Esophagus squamous epithelium (tissue), 5 donors: ENCODE results near the gene C6orf58. TPM values are rescaled to one million over a fixed set of nuclear protein-coding genes. Genes with fewer than 3 reads are reported as not detected.
A peak's percentile ranks its signal among the peaks of the same experiment; 100 is the strongest.
"Not testable (repeated sequence)": the region's sequence is repeated elsewhere in the genome, so short reads cannot be mapped to it uniquely, and the experiment has no call there.

Experiments
- DNase-seq: peaks from one replicate; lab custom pipeline; 2025; lab: John Stamatoyannopoulos, UW
- H3K27ac ChIP-seq, 4 donors: fragments of 200-600 bp; sonication (generic); one replicate each; pipeline ENCODE4 v1.5.1; 2016 to 2019; ENCODE audit warnings: mild to moderate bottlenecking in 1 of 4
- H3K27me3 ChIP-seq, 4 donors: fragments of 200-600 bp; sonication (generic); 1 replicate in 3 of 4; 2 replicates in 1 of 4; pipeline versions ENCODE4 v1.5.1 to v1.6.0; 2017 to 2021; ENCODE audit warnings: antibody characterized with exemption in 1 of 4
- H3K36me3 ChIP-seq, 3 donors: fragments of 200-600 bp; sonication (generic); one replicate each; pipeline ENCODE4 v1.5.1; 2016 to 2019
- H3K4me1 ChIP-seq, 3 donors: fragments of 200-600 bp; sonication (generic); one replicate each; pipeline ENCODE4 v1.5.1; 2017 to 2019
- H3K4me3 ChIP-seq, 4 donors: fragments of 200-600 bp; sonication (generic); 1 replicate in 3 of 4; 2 replicates in 1 of 4; pipeline ENCODE4 v1.5.1; 2016 to 2019; ENCODE audit warnings: mild to moderate bottlenecking in 2 of 4, moderate library complexity in 1 of 4
- H3K9me3 ChIP-seq, 3 donors: fragments of 200-600 bp; sonication (generic); one replicate each; pipeline ENCODE4 v1.5.1; 2016 to 2019
- CTCF ChIP-seq, 6 experiments: fragments of 450-650 bp in 4 of 6; fragments of 200-600 bp in 2 of 6; sonication (generic) in 2 of 6; IDR thresholded peaks; one replicate each; pipeline ENCODE4 v1.5.1; 2016 to 2019; ENCODE audit warnings: antibody characterized with exemption in 6 of 6, mild to moderate bottlenecking in 4 of 6, moderate library complexity in 4 of 6
- POLR2A ChIP-seq, 4 donors: fragments of 450-650 bp; IDR thresholded peaks; one replicate each; pipeline ENCODE4 v1.6.1; 2017; ENCODE audit warnings: antibody characterized with exemption in 4 of 4, mild to moderate bottlenecking in 4 of 4, moderate library complexity in 3 of 4
- WGBS, 2 donors: methylation state at CpG; one replicate each; pipeline ENCODE4 v1.1.5; 2018; 5-methylcytosine and 5-hydroxymethylcytosine counted together
- intact Hi-C: fragments of 100-400 bp; cut with DNase I; formaldehyde crosslinking; loops from one replicate; pipeline ENCODE4 v1.15.0; 2022
- total RNA-seq, 4 donors: library from RNA; depleted of rRNA; stranded (reverse); fragments of >200 nt; gene quantifications; one replicate each; pipeline ENCODE4 v1.1.0, GENCODE V29; 2016
- donor health status: DM: yes; HTN: yes; CAD: no.

Gene C6orf58
- total RNA-seq, 4 donors from 2014 or later: 0.85 TPM; not detected in 3

- Histone ChIP-seq H3K4me1 (peaks cover 0 to 13% (median 0%) of the 10 kb centered on the region in 3 donors), H3K4me3 (no peak overlapping the region), H3K27me3 (peaks cover 0 to 3% (median 0%) of the 10 kb centered on the region in 4 donors), H3K36me3 (no peaks in the 10 kb centered on the region), H3K27ac (no peak overlapping the region), H3K9me3 (no peaks in the 10 kb centered on the region)
- intact Hi-C loops: no loop called here
- WGBS, 2 donors: 65 to 82% methylated on average over 2 of the region's 2 CpGs
- DNase-seq: no peak
- no peak for TF ChIP-seq POLR2A (IDR thresholded peaks at IDR 0.05)
- TF ChIP-seq CTCF (IDR thresholded peaks at IDR 0.05): no peak
Observed at GRCh38 chr6:127587875-127588274, 10.9 kb downstream of the C6orf58 start.

- Histone ChIP-seq H3K27ac (no peak overlapping the region), H3K4me1 (peaks cover 0 to 13% (median 0%) of the 10 kb centered on the region in 3 donors), H3K9me3 (no peaks in the 10 kb centered on the region), H3K36me3 (no peaks in the 10 kb centered on the region), H3K27me3 (peaks cover 0 to 3% (median 0%) of the 10 kb centered on the region in 4 donors), H3K4me3 (no peak overlapping the region)
- TF ChIP-seq CTCF (IDR thresholded peaks at IDR 0.05): no peak
- TF ChIP-seq POLR2A (IDR thresholded peaks at IDR 0.05): no peak
- no peak for DNase-seq
- intact Hi-C loops: no loop called here
Observed at GRCh38 chr6:127589135-127589534, 12.2 kb downstream of the C6orf58 start.

GRCh38 chr6:127590344-127590743 is 13.4 kb downstream of the C6orf58 start:
- no peak overlapping the region for H3K27ac ChIP-seq
- no peak for TF ChIP-seq CTCF (IDR thresholded peaks at IDR 0.05)
- no peak for TF ChIP-seq POLR2A (IDR thresholded peaks at IDR 0.05)
- no peaks in the 10 kb centered on the region for H3K9me3 ChIP-seq
- H3K4me1 ChIP-seq: peaks cover 0 to 13% (median 0%) of the 10 kb centered on the region in 3 donors
- H3K36me3 ChIP-seq: no peaks in the 10 kb centered on the region
- H3K4me3 ChIP-seq: no peak overlapping the region
- DNase-seq: no peak
- intact Hi-C loops: no loop called here
- 32 to 35% methylated on average over 1 of the region's 1 CpG for WGBS, 2 donors
- H3K27me3 ChIP-seq: peaks cover 0 to 3% (median 0%) of the 10 kb centered on the region in 4 donors

- DNase-seq: no peak
- Histone ChIP-seq H3K9me3 (no peaks in the 10 kb centered on the region), H3K27ac (no peak overlapping the region), H3K4me1 (peaks cover 0 to 13% (median 0%) of the 10 kb centered on the region in 3 donors), H3K4me3 (no peak overlapping the region), H3K36me3 (no peaks in the 10 kb centered on the region), H3K27me3 (peaks cover 0 to 3% (median 0%) of the 10 kb centered on the region in 4 donors)
- intact Hi-C loops: no loop called here
- TF ChIP-seq CTCF (IDR thresholded peaks at IDR 0.05) (no peak), POLR2A (IDR thresholded peaks at IDR 0.05) (no peak)
- WGBS, 2 donors: 86 to 100% methylated on average over 2 to 3 of the region's 7 CpGs
Observed at GRCh38 chr6:127592964-127593363, 16.0 kb downstream of the C6orf58 start.

GRCh38 chr6:127593456-127593855 is 16.5 kb downstream of the C6orf58 start:
- H3K9me3 ChIP-seq, H3K36me3 ChIP-seq, H3K4me3 ChIP-seq, H3K27me3 ChIP-seq, H3K27ac ChIP-seq, intact Hi-C loops, DNase-seq: not testable (repeated sequence)
- 59% methylated on average over 5 of the region's 21 CpGs; no CpG with 5 or more reads in 1 of the 2 donors for WGBS, 2 donors
- H3K4me1 ChIP-seq: peaks cover 0 to 13% (median 0%) of the 10 kb centered on the region in 3 donors

GRCh38 chr6:127606131-127606562 is 29.2 kb downstream of the C6orf58 start:
- no peak overlapping the region for H3K27ac ChIP-seq
- WGBS, 2 donors: 55 to 93% methylated on average over 2 to 3 of the region's 3 CpGs
- H3K4me1 ChIP-seq: no peaks in the 10 kb centered on the region
- TF ChIP-seq POLR2A (IDR thresholded peaks at IDR 0.05) (no peak), CTCF (IDR thresholded peaks at IDR 0.05) (peak in 1 of 6 experiments; percentile 4)
- DNase-seq: no peak
- H3K36me3 ChIP-seq: no peaks in the 10 kb centered on the region
- H3K9me3 ChIP-seq: no peaks in the 10 kb centered on the region
- no peak overlapping the region for H3K4me3 ChIP-seq
- no peaks in the 10 kb centered on the region for H3K27me3 ChIP-seq
- intact Hi-C loops: no loop called here
